ENCODE results near the gene INPP5E. TPM values are rescaled to one million over a fixed set of nuclear protein-coding genes. Genes with fewer than 3 reads are reported as not detected.
A peak's percentile ranks its signal among the peaks of the same experiment; 100 is the strongest.
"Not testable (repeated sequence)": the region's sequence is repeated elsewhere in the genome, so short reads cannot be mapped to it uniquely, and the experiment has no call there.

The INPP5E gene
- total RNA-seq, 1 experiment from 2014 or later, result 10.4 TPM

DNA sequence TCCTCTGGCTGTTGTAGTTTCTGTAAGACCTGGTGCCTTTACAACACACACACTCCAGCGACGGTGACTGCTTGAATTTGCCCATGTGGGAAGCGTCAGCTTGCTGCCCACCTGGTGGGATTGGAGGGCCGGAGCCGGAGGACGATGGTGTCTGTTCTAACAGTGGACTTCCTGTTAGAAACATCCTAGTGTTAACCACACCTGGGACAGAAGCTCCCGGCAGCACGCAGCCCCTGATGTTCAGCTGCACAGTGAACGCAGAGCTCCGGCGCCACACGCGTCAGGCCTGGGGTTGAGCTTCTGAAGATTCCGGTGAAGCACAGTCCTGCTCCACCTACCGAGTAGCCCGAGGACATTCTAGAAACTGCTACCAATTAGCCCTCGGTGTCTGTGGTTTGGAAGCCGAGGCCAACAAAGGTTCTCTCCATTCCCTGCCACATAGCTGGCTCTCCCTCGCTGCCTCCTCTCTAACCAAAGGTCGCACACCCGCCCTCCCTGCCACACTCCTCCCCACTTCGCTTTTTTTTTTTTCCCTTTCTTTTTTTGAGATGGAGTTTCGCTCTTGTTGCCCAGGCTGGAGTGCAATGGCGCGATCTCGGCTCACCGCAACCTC, 14.8 kb downstream of the INPP5E start:
- DNase-seq, result no peak
- Histone ChIP-seq H3K9me3 (no peaks in the 10 kb centered on the region), H3K36me3 (peaks cover 34% of the 10 kb centered on the region)

DNA sequence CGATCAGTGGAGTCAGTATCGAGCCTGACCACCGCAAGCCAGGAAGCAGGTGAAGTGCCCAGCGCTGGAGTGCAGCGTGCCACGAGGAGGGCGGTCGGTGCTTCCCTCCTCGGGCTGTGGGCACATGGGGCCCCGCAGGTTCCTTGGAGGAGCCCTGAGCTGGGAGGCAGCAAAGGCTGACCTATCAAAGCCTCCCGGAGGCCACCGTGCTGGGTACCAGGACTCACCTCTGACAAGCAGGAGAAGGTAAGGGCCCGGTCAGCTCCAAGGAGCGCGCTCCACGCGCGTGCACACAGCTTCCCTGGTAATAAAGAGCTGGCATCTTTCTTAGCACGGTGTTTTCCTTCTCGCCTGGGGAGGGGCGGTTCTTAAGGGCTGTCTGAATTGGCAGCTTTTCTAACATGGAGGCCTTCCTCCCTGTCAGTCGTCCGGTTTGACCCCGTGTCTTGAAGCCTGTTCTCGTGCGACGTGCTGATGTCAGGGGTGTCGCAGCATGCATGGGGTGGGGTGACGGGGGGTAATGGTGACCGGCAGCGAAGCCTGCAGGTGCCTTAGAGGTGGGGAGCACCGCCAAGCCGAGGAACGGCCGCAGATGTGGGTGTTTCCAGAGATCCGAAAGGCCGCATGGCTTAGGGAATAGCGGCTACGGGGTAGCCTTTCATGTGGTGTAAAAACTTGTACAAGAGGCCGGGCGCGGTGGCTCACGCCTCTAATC, 16.1 kb downstream of the INPP5E start:
- Histone ChIP-seq H3K9me3 (no peaks in the 10 kb centered on the region), H3K4me3 (no peak overlapping the region), H3K27me3 (no peaks in the 10 kb centered on the region), H3K36me3 (peaks cover 47% of the 10 kb centered on the region)
- no peak for DNase-seq

More for the DNA sequence above, 14.8 kb downstream of the INPP5E start:
- Histone ChIP-seq H3K27me3 (no peaks in the 10 kb centered on the region), H3K4me3 (no peak overlapping the region)

DNA sequence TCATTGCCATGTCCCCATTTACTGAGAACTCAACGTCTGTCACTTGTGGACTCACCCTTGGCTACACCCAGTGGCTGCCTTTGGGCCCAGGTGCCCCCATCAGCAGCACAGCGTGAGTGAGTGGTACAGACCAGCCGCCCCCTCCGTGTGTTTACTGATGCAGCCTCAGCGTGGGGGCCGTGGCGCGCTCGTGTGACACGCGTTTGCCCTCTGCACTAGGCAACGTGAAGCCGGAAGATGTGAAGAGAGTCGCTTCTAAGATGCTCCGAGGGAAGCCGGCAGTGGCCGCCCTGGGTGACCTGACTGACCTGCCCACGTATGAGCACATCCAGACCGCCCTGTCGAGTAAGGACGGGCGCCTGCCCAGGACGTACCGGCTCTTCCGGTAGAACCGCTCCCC, 16.8 kb downstream of the INPP5E start:
- DNase-seq, result no peak
- no peak overlapping the region for H3K4me3 ChIP-seq
- peaks cover 51% of the 10 kb centered on the region for H3K36me3 ChIP-seq
- H3K9me3 ChIP-seq, result no peaks in the 10 kb centered on the region
- no peaks in the 10 kb centered on the region for H3K27me3 ChIP-seq

DNA sequence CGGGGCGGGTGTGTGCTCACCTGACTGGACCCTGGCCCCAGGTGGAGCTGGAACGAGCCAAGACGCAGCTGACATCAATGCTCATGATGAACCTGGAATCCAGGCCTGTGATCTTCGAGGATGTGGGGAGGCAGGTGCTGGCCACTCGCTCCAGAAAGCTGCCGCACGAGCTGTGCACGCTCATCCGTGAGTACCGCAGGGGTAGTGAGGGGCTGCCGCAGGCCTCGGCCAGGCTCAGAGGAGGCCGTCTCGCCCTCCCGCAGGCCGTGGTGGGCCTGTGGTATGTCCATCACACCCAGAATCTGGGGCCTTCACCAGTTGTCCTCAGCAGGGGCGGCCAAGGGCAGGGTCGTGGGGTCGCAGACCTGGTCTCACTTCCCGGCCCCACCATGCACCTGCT, 17.9 kb downstream of the INPP5E start:
- no peaks in the 10 kb centered on the region for H3K9me3 ChIP-seq
- peaks cover 61% of the 10 kb centered on the region for H3K36me3 ChIP-seq
- H3K27me3 ChIP-seq, result no peaks in the 10 kb centered on the region
- no peak overlapping the region for H3K4me3 ChIP-seq
- DNase-seq, result no peak

DNA sequence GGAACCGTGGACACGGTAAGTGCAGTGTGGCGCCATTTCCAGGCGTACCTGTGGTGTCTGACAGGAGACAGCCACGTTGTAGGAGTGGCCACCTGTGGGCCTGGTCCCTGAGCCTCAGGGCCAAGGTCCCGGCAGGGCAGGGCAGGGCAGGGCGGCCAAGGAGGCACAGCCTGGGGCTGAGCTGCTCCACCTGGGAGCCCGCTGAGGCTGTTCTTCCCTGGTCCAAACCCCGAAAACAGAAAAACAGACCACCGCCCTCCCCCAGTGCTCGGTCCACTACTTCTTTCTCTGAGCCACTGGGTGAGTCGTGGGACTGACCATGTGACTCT, 20.6 kb downstream of the INPP5E start:
- H3K36me3 ChIP-seq, result peaks cover 86% of the 10 kb centered on the region
- no peaks in the 10 kb centered on the region for H3K9me3 ChIP-seq
- H3K27me3 ChIP-seq, result no peaks in the 10 kb centered on the region
- H3K4me3 ChIP-seq, result no peak overlapping the region
- DNase-seq, result no peak

DNA sequence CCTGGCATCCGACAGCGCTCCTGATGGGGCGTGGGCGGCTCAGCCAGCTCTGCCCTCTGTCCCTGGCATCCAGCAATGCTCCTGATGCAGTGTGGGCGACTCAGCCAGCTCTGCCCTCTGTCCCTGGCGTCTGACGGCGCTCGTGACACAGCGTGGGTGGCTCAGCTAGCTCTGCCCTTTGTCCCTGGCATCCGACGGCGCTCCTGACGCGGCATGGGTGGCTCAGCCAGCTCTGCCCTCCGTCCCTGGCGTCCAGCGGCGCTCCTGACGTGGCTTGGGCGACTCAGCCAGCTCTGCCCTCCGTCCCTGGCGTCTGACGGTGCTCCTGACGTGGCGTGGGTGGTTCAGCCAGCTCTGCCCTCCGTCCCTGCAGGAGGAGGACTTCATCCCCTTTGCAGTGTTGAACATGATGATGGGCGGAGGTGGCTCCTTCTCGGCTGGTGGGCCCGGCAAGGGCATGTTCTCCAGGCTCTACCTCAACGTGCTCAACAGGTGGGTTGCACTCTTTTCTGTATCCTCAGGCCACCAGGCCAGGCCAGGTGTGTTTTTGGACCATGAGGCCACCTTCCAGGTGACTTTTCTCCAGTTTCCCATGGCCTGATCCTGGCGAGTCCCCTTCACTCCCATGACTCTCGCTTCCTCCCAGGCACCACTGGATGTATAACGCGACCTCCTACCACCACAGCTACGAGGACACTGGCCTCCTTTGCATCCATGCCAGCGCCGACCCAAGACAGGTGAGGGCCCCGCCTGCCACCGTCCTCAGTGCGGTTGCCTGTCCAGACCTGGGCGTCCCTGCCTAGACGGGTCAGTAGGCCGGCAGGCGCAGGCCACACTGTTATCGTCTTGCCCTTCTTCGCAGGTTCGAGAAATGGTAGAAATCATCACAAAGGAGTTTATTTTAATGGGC, 21.2 kb downstream of the INPP5E start:
- Histone ChIP-seq H3K36me3 (peaks cover 86% of the 10 kb centered on the region), H3K9me3 (no peaks in the 10 kb centered on the region), H3K4me3 (no peak overlapping the region), H3K27me3 (no peaks in the 10 kb centered on the region)
- no peak for DNase-seq

DNA sequence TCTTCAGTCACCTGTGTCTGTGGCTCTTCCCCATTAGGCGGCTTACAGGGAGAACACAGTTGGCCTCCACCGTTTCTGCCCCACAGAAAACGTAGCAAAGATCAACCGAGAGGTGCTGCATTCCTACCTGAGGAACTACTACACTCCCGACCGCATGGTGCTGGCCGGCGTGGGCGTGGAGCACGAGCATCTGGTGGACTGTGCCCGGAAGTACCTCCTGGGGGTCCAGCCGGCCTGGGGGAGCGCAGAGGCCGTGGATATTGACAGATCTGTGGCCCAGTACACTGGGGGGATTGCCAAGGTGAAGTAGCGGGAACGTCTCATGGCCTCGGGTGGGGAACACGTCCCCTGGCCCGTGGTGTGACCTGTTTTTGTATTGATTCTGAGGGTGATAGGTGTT, 22.7 kb downstream of the INPP5E start:
- no peak for DNase-seq
- H3K36me3 ChIP-seq, result peaks cover 87% of the 10 kb centered on the region
- no peaks in the 10 kb centered on the region for H3K9me3 ChIP-seq
- no peak overlapping the region for H3K4me3 ChIP-seq
- H3K27me3 ChIP-seq, result no peaks in the 10 kb centered on the region

DNA sequence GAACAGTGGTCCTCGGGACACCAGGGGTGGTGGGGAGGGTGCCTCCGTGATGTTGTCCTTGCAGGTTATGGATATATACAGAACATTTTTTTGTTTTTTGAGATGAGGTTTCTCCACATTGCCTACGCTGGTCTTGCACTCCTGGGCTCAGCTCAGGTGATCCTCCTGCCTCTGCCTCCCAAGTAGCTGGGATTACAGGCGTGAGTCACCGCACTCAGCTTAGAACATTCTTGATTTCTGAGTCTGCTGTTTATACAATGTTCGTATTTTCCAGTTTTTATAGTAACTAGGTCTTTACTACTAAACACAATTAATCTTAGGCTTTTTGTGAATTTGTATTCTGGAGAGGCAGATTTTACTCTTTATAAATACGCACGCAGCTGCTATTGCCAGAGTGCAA, 23.2 kb downstream of the INPP5E start:
- H3K36me3 ChIP-seq, result peaks cover 85% of the 10 kb centered on the region

DNA sequence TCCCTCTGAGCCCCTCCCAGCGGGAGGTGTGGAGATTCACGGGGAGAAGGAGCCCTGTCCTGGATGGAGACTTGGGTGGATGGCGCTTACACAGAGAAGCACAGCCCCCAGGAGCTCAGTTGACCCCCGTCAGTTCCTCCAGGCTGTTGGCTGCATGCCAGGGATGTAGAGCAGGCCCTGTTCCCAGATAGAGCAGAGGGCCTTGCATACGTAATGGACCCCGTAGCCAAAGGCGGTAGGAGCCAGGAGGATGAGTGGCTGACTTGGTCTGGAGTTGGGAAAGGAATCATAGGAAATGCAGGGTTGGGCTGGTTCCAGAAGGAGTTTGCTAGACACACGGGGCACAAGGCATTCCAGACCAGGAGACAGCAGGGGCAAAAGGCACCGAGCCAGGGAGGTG, 26.7 kb downstream of the INPP5E start:
- Histone ChIP-seq H3K9me3 (no peaks in the 10 kb centered on the region), H3K4me3 (no peak overlapping the region), H3K27me3 (no peaks in the 10 kb centered on the region), H3K36me3 (peaks cover 81% of the 10 kb centered on the region)
- no peak for DNase-seq

More for the DNA sequence above, 23.2 kb downstream of the INPP5E start:
- no peak for DNase-seq
- H3K27me3 ChIP-seq, result no peaks in the 10 kb centered on the region
- no peaks in the 10 kb centered on the region for H3K9me3 ChIP-seq
- no peak overlapping the region for H3K4me3 ChIP-seq

DNA sequence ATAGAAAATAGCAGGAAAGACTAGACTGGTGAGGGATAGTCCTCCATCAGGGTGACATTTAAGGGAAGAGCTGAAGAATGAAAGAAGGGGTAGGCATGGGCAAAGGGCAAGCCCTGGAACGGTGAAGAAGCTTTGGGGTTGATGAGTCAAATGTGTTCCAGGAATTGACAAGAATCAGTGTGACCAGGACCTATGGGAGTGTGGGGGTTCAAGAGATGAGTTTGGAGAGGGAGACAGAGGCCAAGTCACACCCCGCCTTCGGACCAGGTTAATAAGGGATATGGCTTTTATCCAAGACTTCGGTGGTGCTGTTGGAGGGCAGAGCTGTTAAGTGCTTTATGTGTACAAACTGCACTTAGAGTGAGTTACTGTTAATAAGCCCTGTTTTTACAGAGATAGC, 28.3 kb downstream of the INPP5E start:
- DNase-seq, result no peak
- H3K9me3 ChIP-seq, result no peaks in the 10 kb centered on the region
- H3K36me3 ChIP-seq, result peaks cover 77% of the 10 kb centered on the region
- peak overlapping the region; percentile 99 for H3K4me3 ChIP-seq
- H3K27me3 ChIP-seq, result no peaks in the 10 kb centered on the region

DNA sequence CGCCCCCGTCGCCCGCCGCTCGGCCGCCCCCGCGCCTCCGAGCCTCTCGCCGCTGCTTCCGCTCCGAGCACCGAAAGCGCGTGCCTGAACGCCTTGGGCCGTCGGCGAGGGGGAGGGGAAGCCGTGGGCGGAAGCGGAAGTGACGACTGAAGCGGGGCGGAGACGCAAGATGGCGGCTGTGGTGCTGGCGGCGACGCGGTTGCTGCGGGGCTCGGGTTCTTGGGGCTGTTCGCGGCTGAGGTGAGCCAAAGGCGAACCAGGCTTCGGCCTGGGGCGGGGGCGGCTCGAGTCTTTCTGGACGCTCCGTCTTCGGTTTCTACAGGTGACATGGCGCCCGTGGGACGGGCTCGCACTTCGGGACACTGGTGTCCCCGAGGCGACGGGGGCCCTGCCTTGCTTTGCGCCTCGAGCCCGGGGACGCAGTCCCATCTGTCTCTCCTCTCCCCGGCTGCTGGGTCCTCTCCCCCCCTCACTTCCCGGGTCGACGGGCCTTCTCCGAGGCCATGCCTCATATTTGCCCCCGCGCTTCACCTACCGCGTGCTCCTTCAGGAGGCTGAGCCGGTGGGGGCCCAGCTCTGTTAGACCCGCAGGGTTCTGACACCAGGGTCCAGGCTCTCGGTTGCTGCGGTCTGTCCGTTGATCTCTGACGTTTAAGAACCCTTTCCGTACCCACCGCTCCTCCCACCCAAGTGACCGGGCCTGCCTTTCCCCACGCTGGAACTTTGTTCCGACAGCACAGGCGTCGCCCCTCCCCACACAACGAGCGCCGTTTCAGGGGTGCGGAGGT, 29.0 kb downstream of the INPP5E start, which contains the start of the genes ENTR1 and PMPCA:
ENTR1 (minus strand) TSS at position 115 of the 788 bp plus-strand sequence. CDS start 217 bp downstream, outside the sequence.
PMPCA (plus strand) TSS at position 159 of the 788 bp plus-strand sequence; CDS start at position 170, 11 bp downstream.
- H3K27me3 ChIP-seq, result no peaks in the 10 kb centered on the region
- H3K36me3 ChIP-seq, result peaks cover 77% of the 10 kb centered on the region
- peak within 1 kb of the TSS; percentile 99 for H3K4me3 ChIP-seq
- H3K9me3 ChIP-seq, result no peaks in the 10 kb centered on the region
- DNase-seq, result peak; percentile 88

DNA sequence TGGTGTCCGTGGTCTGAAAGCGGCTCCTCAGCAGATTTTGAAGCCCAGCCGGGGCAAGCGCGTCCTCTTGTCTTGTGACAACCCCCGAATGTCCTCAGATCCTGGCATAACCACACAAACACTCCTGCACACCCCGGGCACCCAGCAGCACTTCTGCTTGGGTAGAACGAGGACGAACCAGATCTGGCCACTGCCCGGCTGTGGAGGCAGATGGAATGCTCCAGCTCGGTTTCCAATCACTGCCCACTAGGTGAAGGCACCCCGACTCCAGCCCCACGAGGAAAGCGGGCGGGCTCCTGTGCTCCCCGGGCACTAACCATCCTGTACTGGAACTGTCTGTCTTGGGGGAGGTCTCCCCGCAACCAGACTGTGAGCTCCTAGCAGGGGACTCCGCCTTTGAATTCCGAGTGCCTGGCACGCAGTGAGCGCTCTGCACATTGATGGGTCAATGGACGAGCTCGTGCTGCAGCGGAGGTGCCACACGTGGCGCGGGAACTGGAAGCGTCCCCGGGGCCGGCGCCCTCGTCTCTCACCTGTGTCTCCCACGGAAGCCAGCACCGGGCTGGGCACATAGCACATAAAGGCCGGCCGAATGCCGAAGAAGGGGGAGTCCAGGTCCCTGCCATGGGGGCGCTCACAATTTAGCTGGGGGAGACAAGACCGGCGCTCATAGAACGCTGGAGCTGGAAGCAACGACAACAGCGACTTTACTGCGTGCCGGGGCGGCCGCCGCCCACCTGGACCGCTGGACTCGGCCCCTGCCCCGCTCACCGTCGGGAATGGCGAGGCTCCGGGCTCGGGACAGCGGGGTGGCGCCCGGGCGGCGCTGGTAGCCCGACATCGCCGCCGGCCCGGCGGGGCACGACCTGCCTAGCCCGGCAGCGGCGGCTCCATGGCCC, 29.8 kb downstream of the INPP5E start:
- H3K4me3 ChIP-seq, result peak overlapping the region; percentile 99
- no peaks in the 10 kb centered on the region for H3K9me3 ChIP-seq
- H3K27me3 ChIP-seq, result no peaks in the 10 kb centered on the region
- peaks cover 77% of the 10 kb centered on the region for H3K36me3 ChIP-seq
- peak; percentile 52 for DNase-seq

DNA sequence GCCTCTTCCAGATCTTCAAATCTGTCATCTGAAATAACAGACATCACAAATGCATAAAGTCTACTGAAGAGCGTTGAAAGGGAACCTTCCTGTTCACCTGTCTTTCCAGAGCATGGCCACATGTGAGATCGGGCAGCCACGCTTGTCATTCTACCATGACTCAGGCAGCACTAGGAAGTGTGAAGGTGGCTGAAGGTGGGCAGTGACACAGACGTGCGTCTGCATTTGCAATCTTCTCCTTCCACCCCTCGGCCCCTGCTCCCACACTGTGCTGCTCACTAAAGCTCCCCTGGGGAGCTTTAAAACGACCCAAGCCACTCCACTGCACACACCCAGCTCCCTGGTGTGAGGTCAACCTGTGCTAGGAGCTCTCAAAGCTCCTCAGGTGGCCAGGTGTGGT, 31.7 kb downstream of the INPP5E start:
- Histone ChIP-seq H3K27me3 (no peaks in the 10 kb centered on the region), H3K9me3 (no peaks in the 10 kb centered on the region), H3K4me3 (no peak overlapping the region), H3K36me3 (peaks cover 67% of the 10 kb centered on the region)
- no peak for DNase-seq

DNA sequence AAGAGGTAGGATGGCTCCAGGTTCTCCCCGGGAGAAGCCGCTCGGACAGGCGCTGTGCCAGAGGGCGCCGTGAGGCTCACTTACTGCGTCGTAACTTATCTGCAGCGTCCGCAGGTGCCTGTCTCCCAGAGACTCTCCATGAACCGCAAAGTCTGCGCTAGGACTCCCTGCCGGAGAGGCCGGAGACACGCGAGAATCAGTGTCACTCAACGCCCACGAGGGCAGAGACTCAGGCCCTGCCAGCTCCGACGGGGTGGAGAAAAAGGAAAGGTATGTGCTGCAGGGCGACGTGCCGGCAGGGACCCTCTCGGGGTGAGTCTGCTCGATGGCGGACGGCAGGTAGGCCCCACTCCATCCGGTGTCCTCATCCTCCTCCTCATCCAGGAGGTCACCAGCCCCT, 32.6 kb downstream of the INPP5E start:
- H3K9me3 ChIP-seq, H3K27me3 ChIP-seq, H3K4me3 ChIP-seq, DNase-seq: not testable (repeated sequence)
- peaks cover 60% of the 10 kb centered on the region for H3K36me3 ChIP-seq

DNA sequence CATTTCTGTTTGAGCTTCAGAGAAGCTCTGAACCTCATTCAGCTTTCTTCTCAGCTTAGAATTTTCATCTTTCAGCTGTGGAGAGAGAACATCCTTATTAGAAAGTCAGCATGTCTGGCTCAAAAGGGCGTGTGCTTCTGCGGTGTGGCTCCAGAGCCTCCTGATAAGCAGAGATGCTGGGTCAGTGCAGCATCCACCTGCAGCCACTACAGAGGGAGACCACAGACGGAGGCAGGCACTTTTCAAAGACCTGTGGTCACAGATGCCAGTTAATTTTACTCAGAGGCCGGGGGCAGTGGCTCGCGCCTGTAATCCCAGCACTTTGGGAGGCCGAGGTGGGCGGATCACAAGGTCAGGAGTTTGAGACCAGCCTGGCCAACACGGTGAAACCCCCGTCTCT, 33.7 kb downstream of the INPP5E start:
- H3K9me3 ChIP-seq, H3K4me3 ChIP-seq, H3K27me3 ChIP-seq, DNase-seq: not testable (repeated sequence)
- peaks cover 58% of the 10 kb centered on the region for H3K36me3 ChIP-seq

DNA sequence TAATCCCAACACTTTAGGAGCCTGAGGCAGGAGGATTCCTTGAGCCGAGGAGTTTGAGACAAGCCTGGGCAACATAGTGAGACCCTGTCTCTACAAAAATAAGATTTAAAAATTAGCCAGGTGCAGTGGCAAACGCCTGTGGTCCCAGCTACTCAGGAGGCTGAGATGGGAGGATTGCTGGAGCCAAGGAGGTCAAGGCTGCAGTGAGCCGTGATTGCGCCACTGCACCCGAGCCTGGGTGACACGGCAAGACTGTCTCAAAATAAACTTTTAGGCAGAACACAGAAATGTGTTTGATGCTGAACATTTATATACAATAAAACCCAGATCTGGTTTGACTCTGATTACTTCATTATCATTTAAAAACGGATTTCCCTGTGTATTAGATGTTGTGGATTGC, 34.2 kb downstream of the INPP5E start:
- no peaks in the 10 kb centered on the region for H3K9me3 ChIP-seq
- no peak overlapping the region for H3K4me3 ChIP-seq
- H3K36me3 ChIP-seq, result peaks cover 54% of the 10 kb centered on the region
- no peaks in the 10 kb centered on the region for H3K27me3 ChIP-seq
- DNase-seq, result no peak
